HepG2 (cell line): Measurements from ENCODE around the gene MIEF2. TPM values are rescaled to one million over a fixed set of nuclear protein-coding genes. Genes with fewer than 3 reads are reported as not detected.
A peak's percentile ranks its signal among the peaks of the same experiment; 100 is the strongest.

Experiments used
- ATF1 ChIP-seq: IDR thresholded peaks from 2 replicates; pipeline ENCODE4 v1.6.1; 2016; ENCODE audit warnings: mild to moderate bottlenecking, control low read depth
- ATRX ChIP-seq: sonication (generic); formaldehyde crosslinking; IDR thresholded peaks from 2 replicates; pipeline ENCODE4 v1.4.0; 2020; ENCODE audit warnings: missing genetic modification reagents, borderline replicate concordance
- BHLHE40 ChIP-seq: IDR thresholded peaks from 2 replicates; pipeline ENCODE4 v1.6.1; 2011; ENCODE audit warnings: low read length, improper control_type of control experiment
- CC2D1A ChIP-seq: sonication (generic); formaldehyde crosslinking; IDR thresholded peaks from 2 replicates; pipeline ENCODE4 v1.8.1; 2023; ENCODE audit warnings: mild to moderate bottlenecking, missing genetic modification reagents
- GATAD2A ChIP-seq: IDR thresholded peaks from 2 replicates; pipeline ENCODE4 v1.6.1; 2016
- HMGA1 ChIP-seq: sonication (generic); formaldehyde crosslinking; conservative IDR thresholded peaks from 2 replicates; pipeline ENCODE4 v1.4.0; 2020; ENCODE audit warnings: missing genetic modification reagents
- IKZF1 ChIP-seq: fragments of 450-650 bp; IDR thresholded peaks from 2 replicates; pipeline ENCODE4 v1.7.1; 2016
- KLF15 ChIP-seq: sonication (generic); formaldehyde crosslinking; IDR thresholded peaks from 2 replicates; pipeline ENCODE4 v1.8.1; 2023; ENCODE audit warnings: borderline replicate concordance, mild to moderate bottlenecking, inconsistent platforms, missing genetic modification reagents, mixed read lengths
- MED1 ChIP-seq: sonication (generic); formaldehyde crosslinking; IDR thresholded peaks from 2 replicates; pipeline ENCODE4 v1.4.0; 2020; ENCODE audit warnings: missing genetic modification reagents
- MEIS1 ChIP-seq: sonication (generic); formaldehyde crosslinking; IDR thresholded peaks from 2 replicates; pipeline ENCODE4 v1.9.0; 2021; ENCODE audit warnings: mild to moderate bottlenecking, missing genetic modification reagents, moderate library complexity, borderline replicate concordance
- NFE2 ChIP-seq: sonication (generic); formaldehyde crosslinking; IDR thresholded peaks from 2 replicates; pipeline ENCODE4 v1.4.0; 2020; ENCODE audit warnings: missing genetic modification reagents
- SATB2 ChIP-seq: sonication (generic); formaldehyde crosslinking; IDR thresholded peaks from 2 replicates; pipeline ENCODE4 v1.5.0; 2020; ENCODE audit warnings: missing genetic modification reagents
- SP1 ChIP-seq, 2 experiments: fragments of 450-650 bp in 1 of 2; sonication (generic) in 1 of 2; formaldehyde crosslinking in 1 of 2; IDR thresholded peaks; 2 replicates each; pipeline versions ENCODE4 v1.4.0 to v1.6.1; 2016 to 2020; ENCODE audit warnings: missing genetic modification reagents in 1 of 2
- TBP ChIP-seq: sonication (generic); formaldehyde crosslinking; IDR thresholded peaks from 2 replicates; pipeline ENCODE4 v1.5.0; 2020; ENCODE audit warnings: missing genetic modification reagents
- TGIF2 ChIP-seq: IDR thresholded peaks from 2 replicates; pipeline ENCODE4 v1.6.1; 2016; ENCODE audit warnings: control low read depth, missing compliant biosample characterization
- ZBTB7B ChIP-seq: sonication (generic); formaldehyde crosslinking; IDR thresholded peaks from 2 replicates; pipeline ENCODE4 v1.4.0; 2020; ENCODE audit warnings: missing genetic modification reagents
- ZFP37 ChIP-seq: sonication (generic); formaldehyde crosslinking; IDR thresholded peaks from 2 replicates; pipeline ENCODE4 v1.4.0; 2020; ENCODE audit warnings: missing genetic modification reagents, borderline replicate concordance
- ZFP62 ChIP-seq: sonication (generic); formaldehyde crosslinking; IDR thresholded peaks from 2 replicates; pipeline ENCODE4 v1.4.0; 2020; ENCODE audit warnings: missing genetic modification reagents
- ZNF224 ChIP-seq: sonication (generic); formaldehyde crosslinking; IDR thresholded peaks from 2 replicates; pipeline ENCODE4 v1.5.0; 2020; ENCODE audit warnings: mild to moderate bottlenecking, missing genetic modification reagents
- ZNF589 ChIP-seq: sonication (generic); formaldehyde crosslinking; conservative IDR thresholded peaks from 2 replicates; pipeline ENCODE4 v1.8.0; 2022; ENCODE audit warnings: mild to moderate bottlenecking, moderate library complexity, missing genetic modification reagents
- polyA plus RNA-seq, 8 experiments: library from polyadenylated mRNA; depleted of rRNA in 3 of 8; stranded (reverse) in 7 of 8; unstranded in 1 of 8; fragments of >200 nt; fragmentation: Illumina TruSeq in 4 of 8; extraction: Trizol in 4 of 8; gene quantifications; 2 replicates each; pipeline versions ENCODE4 v1.2.1 to v1.2.3, GENCODE V29; 2011 to 2016; ENCODE audit warnings: low read depth in 4 of 8, missing spikeins in 1 of 8, mixed read lengths in 1 of 8; ENCODE audit not compliant: insufficient read depth in 1 of 8
- total RNA-seq, 5 experiments: library from RNA; depleted of rRNA; stranded (reverse); fragments of >200 nt; fragmentation: Illumina TruSeq; extraction: Trizol; gene quantifications; 2 replicates each; pipeline ENCODE4 v1.2.3, GENCODE V29; 2016; ENCODE audit warnings: low read depth in 1 of 5
- TF ChIP-seq, protein P1 (sequence below): sonication (generic); formaldehyde crosslinking; IDR thresholded peaks from 2 replicates; pipeline ENCODE4 v1.8.1; 2023; ENCODE audit warnings: mild to moderate bottlenecking, inconsistent platforms, moderate library complexity, missing genetic modification reagents, borderline replicate concordance
- TF ChIP-seq, protein P2 (sequence below): sonication (generic); formaldehyde crosslinking; IDR thresholded peaks from 2 replicates; pipeline ENCODE4 v1.9.0; 2021; ENCODE audit warnings: missing genetic modification reagents, borderline replicate concordance
- TF ChIP-seq, protein P3 (sequence below): IDR thresholded peaks from 2 replicates; pipeline ENCODE4 v1.6.1; 2012; ENCODE audit warnings: inconsistent platforms
- TF ChIP-seq, protein P4 (sequence below): sonication (generic); formaldehyde crosslinking; IDR thresholded peaks from 2 replicates; pipeline ENCODE4 v1.9.0; 2021; ENCODE audit warnings: missing genetic modification reagents, borderline replicate concordance
- TF ChIP-seq, protein P5 (sequence below): IDR thresholded peaks from 2 replicates; pipeline ENCODE4 v1.6.1; 2016; ENCODE audit warnings: mild to moderate bottlenecking, missing biosample characterization, missing genetic modification reagents

Gene MIEF2
- total and polyA plus RNA-seq, 2 of the 13 experiments (the other 11 are each of a cell fraction or from before 2014, with no cell fraction given): 6.0 to 8.0 TPM

DNA sequence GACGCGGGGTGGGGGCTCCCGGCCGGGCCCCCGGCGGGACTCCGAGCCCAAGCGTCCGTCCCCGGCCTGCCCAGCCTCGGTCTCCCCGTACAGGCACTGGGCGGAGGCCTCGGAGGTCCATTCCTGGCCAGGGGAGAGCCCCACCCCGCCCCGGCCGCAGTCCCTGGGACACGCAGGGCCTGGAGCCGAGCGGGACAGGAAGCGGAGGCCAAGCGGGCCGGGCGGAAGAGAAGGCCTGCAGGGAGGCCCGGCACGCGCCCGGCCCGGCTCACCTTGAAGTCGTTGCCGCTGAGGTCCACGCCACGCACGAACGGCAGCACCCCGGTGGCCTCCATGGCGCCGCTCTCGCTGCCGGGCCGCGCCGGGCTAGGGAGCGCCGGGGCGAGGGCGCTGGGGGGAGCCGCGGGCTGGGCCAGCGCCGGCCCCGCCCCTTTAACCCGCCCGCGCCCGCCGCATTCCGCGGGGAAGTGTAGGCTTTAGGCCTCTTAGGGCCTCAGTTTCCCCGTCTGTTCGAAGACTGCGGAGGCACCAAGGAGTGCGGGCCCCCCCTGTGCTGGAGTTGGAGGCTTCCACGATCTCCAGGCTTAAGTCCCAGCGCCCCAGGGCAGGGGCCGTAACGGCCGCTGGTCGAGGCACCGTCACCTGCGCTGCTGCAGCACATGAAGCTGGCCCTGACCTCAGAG lies 2.0 kb upstream of the MIEF2 start, which contains the start of gene FLII (continued):
- TF ChIP-seq MED1 (CRISPR knock-in tag): no peak
- TF ChIP-seq, protein P1, sequence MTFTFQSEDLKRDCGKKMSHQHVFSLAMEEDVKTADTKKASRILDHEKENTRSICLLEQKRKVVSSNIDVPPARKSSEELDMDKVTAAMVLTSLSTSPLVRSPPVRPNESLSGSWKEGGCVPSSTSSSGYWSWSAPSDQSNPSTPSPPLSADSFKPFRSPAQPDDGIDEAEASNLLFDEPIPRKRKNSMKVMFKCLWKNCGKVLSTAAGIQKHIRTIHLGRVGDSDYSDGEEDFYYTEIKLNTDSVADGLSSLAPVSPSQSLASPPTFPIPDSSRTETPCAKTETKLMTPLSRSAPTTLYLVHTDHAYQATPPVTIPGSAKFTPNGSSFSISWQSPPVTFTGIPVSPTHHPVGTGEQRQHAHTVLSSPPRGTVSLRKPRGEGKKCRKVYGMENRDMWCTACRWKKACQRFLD: no peak; the same call in 1 of the 2 replicates
- TF ChIP-seq ZNF589 (CRISPR knock-in tag): peak; percentile 54; the same call in 1 of the 2 replicates
- no peak for TF ChIP-seq TBP (CRISPR knock-in tag)
- TF ChIP-seq KLF15 (CRISPR knock-in tag): no peak
- TF ChIP-seq GATAD2A: no peak
- TF ChIP-seq, protein P2, sequence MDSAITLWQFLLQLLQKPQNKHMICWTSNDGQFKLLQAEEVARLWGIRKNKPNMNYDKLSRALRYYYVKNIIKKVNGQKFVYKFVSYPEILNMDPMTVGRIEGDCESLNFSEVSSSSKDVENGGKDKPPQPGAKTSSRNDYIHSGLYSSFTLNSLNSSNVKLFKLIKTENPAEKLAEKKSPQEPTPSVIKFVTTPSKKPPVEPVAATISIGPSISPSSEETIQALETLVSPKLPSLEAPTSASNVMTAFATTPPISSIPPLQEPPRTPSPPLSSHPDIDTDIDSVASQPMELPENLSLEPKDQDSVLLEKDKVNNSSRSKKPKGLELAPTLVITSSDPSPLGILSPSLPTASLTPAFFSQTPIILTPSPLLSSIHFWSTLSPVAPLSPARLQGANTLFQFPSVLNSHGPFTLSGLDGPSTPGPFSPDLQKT (CRISPR knock-in tag): no peak
- no peak for TF ChIP-seq MEIS1 (CRISPR knock-in tag)
- TF ChIP-seq, protein P3, sequence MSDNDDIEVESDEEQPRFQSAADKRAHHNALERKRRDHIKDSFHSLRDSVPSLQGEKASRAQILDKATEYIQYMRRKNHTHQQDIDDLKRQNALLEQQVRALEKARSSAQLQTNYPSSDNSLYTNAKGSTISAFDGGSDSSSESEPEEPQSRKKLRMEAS: peak; percentile 59
- TF ChIP-seq SATB2 (CRISPR knock-in tag): no peak
- no peak for TF ChIP-seq CC2D1A (CRISPR knock-in tag)
- no peak for TF ChIP-seq ATF1
- no peak for TF ChIP-seq SP1 (IDR thresholded peaks at IDR 0.05)
- no peak; the same call in 1 of the 2 replicates for TF ChIP-seq SP1 (CRISPR knock-in tag; IDR thresholded peaks at IDR 0.05)
- no peak for TF ChIP-seq ZFP62 (CRISPR knock-in tag)
- no peak for TF ChIP-seq ATRX
- TF ChIP-seq, protein P4, sequence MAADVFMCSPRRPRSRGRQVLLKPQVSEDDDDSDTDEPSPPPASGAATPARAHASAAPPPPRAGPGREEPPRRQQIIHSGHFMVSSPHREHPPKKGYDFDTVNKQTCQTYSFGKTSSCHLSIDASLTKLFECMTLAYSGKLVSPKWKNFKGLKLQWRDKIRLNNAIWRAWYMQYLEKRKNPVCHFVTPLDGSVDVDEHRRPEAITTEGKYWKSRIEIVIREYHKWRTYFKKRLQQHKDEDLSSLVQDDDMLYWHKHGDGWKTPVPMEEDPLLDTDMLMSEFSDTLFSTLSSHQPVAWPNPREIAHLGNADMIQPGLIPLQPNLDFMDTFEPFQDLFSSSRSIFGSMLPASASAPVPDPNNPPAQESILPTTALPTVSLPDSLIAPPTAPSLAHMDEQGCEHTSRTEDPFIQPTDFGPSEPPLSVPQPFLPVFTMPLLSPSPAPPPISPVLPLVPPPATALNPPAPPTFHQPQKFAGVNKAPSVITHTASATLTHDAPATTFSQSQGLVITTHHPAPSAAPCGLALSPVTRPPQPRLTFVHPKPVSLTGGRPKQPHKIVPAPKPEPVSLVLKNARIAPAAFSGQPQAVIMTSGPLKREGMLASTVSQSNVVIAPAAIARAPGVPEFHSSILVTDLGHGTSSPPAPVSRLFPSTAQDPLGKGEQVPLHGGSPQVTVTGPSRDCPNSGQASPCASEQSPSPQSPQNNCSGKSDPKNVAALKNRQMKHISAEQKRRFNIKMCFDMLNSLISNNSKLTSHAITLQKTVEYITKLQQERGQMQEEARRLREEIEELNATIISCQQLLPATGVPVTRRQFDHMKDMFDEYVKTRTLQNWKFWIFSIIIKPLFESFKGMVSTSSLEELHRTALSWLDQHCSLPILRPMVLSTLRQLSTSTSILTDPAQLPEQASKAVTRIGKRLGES (CRISPR knock-in tag): no peak
- TF ChIP-seq HMGA1: no peak
- TF ChIP-seq NFE2 (CRISPR knock-in tag): no peak
- TF ChIP-seq, protein P5, sequence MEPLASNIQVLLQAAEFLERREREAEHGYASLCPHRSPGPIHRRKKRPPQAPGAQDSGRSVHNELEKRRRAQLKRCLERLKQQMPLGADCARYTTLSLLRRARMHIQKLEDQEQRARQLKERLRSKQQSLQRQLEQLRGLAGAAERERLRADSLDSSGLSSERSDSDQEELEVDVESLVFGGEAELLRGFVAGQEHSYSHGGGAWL (CRISPR knock-in tag): peak; percentile 39; the same call in 1 of the 2 replicates
- TF ChIP-seq TGIF2 (CRISPR knock-in tag): peak; percentile 13; the same call in 1 of the 2 replicates
- TF ChIP-seq ZFP37: no peak
- TF ChIP-seq ZBTB7B (CRISPR knock-in tag): peak; percentile 54; the same call in 1 of the 2 replicates
- TF ChIP-seq IKZF1: no peak
- TF ChIP-seq ZNF224: no peak
- TF ChIP-seq BHLHE40: no peak
